Small intestine (tissue), 7 donors: ENCODE data around the gene CXCL16. TPM values are rescaled to one million over a fixed set of nuclear protein-coding genes. Genes with fewer than 3 reads are reported as not detected.

Experiments
- DNase-seq, 2 donors: peaks; one replicate each; pipeline versions ENCODE4 v3.0.0 to v3.0.0-alpha.2; 2013
- FAIRE-seq: peaks from 2 replicates; lab custom pipeline; 2012; peaks lifted over from hg19 to GRCh38; lab: Jason Lieb, UNC
- H3K27ac ChIP-seq, 3 donors: one replicate each; pipeline ENCODE4 v1.5.1; 2013; ENCODE audit warnings: low read length in 2 of 3, mild to moderate bottlenecking in 2 of 3, control low read depth in 1 of 3, inconsistent platforms in 1 of 3, low read depth in 1 of 3, moderate library complexity in 1 of 3
- H3K27me3 ChIP-seq, 3 donors: one replicate each; pipeline ENCODE4 v1.6.1; 2013; ENCODE audit warnings: low read length in 3 of 3, inconsistent platforms in 1 of 3; ENCODE audit not compliant: control insufficient read depth in 3 of 3, insufficient read depth in 3 of 3
- H3K36me3 ChIP-seq, 3 donors: one replicate each; pipeline ENCODE4 v1.6.1; 2013; ENCODE audit warnings: low read length in 3 of 3, inconsistent platforms in 1 of 3, low read depth in 1 of 3, mild to moderate bottlenecking in 1 of 3, moderate library complexity in 1 of 3; ENCODE audit not compliant: control insufficient read depth in 3 of 3, insufficient read depth in 2 of 3
- H3K4me1 ChIP-seq, 3 donors: one replicate each; pipeline ENCODE4 v1.6.1; 2013; ENCODE audit warnings: low read length in 2 of 3, inconsistent platforms in 1 of 3, low read depth in 1 of 3, mild to moderate bottlenecking in 1 of 3, moderate library complexity in 1 of 3; ENCODE audit not compliant: control insufficient read depth in 3 of 3, insufficient read depth in 2 of 3
- H3K4me3 ChIP-seq, 3 donors: one replicate each; pipeline ENCODE4 v1.5.1; 2013; ENCODE audit warnings: low read length in 3 of 3, control low read depth in 1 of 3, inconsistent platforms in 1 of 3, low read depth in 1 of 3, mild to moderate bottlenecking in 1 of 3, moderate library complexity in 1 of 3
- H3K9me3 ChIP-seq, 2 donors: one replicate each; pipeline ENCODE4 v1.6.1; 2013; ENCODE audit warnings: low read depth in 1 of 2, low read length in 1 of 2; ENCODE audit not compliant: control insufficient read depth in 2 of 2, insufficient read depth in 1 of 2
- WGBS, 3 donors: extraction: QIAGEN DNeasy Blood & Tissue Kit; methylation state at CpG; one replicate each; pipeline ENCODE4 v1.1.7; 2013; 5-methylcytosine and 5-hydroxymethylcytosine counted together
- polyA plus RNA-seq, 4 donors: library from polyadenylated mRNA; stranded (reverse) in 3 of 4; unstranded in 1 of 4; fragments of 200-250 nt in 3 of 4; fragments of 120-200 nt in 1 of 4; gene quantifications; one replicate each; pipeline versions ENCODE4 v1.2.1 to v1.2.3, GENCODE V29; 2013
- donor health status: healthy with polysubstance abuse.
- donor health status: control.
- donor health status: control.
- donor health status: Bipolar disorder and iron deficiency.
- donor health status: healthy.

The CXCL16 gene
- polyA plus RNA-seq, 4 donors = 37.5 to 77.8 (median 48.1) TPM

GRCh38 chr17:4782652-4783051, 42.9 kb upstream of the CXCL16 start:
- Histone ChIP-seq H3K27me3 (peaks cover 0 to 46% (median 10%) of the 10 kb centered on the region in 3 donors), H3K27ac (no peak overlapping the region), H3K4me1 (peaks cover 0 to 36% (median 10%) of the 10 kb centered on the region in 3 donors), H3K9me3 (peaks cover 0 to 6% of the 10 kb centered on the region in 2 donors), H3K36me3 (peaks cover 0 to 12% (median 0%) of the 10 kb centered on the region in 3 donors), H3K4me3 (no peak overlapping the region)
- no peak for DNase-seq
- FAIRE-seq = no peak
- WGBS, 3 donors = 49 to 88% (median 76%) methylated on average over 28 of the region's 28 CpGs

- H3K27ac ChIP-seq = peak overlapping the region in 2 of 3 donors; percentile 47 to 63
- peaks cover 0 to 19% (median 0%) of the 10 kb centered on the region in 3 donors for H3K4me1 ChIP-seq
- FAIRE-seq (no peak), DNase-seq (peak; percentile 73 to 86)
- H3K4me3 ChIP-seq = no peak overlapping the region
- H3K9me3 ChIP-seq = peaks cover 0 to 6% of the 10 kb centered on the region in 2 donors
- H3K36me3 ChIP-seq = peaks cover 0 to 12% (median 0%) of the 10 kb centered on the region in 3 donors
- 61 to 76% (median 62%) methylated on average over 11 of the region's 11 CpGs for WGBS, 3 donors
- H3K27me3 ChIP-seq = peaks cover 0 to 30% (median 5%) of the 10 kb centered on the region in 3 donors
Observed at GRCh38 chr17:4780325-4780955, 40.7 kb upstream of the CXCL16 start.

- no peak for DNase-seq
Observed at GRCh38 chr17:4777969-4778760, 38.4 kb upstream of the CXCL16 start.

GRCh38 chr17:4772235-4772613, 32.5 kb upstream of the CXCL16 start:
- Histone ChIP-seq H3K27ac (peak overlapping the region; percentile 82 to 93 (median 90)), H3K4me1 (peaks cover 0 to 26% (median 7%) of the 10 kb centered on the region in 3 donors), H3K9me3 (no peaks in the 10 kb centered on the region), H3K36me3 (no peaks in the 10 kb centered on the region), H3K27me3 (peaks cover 0 to 2% (median 0%) of the 10 kb centered on the region in 3 donors), H3K4me3 (peak overlapping the region in 2 of 3 donors; percentile 27 to 68)
- FAIRE-seq (no peak), DNase-seq (peak; percentile 72 to 85)
- 27 to 56% (median 33%) methylated on average over 10 of the region's 10 CpGs for WGBS, 3 donors

More at GRCh38 chr17:4777969-4778760, 38.4 kb upstream of the CXCL16 start:
- Histone ChIP-seq H3K27me3 (peaks cover 0 to 7% (median 5%) of the 10 kb centered on the region in 3 donors), H3K36me3 (peaks cover 0 to 12% (median 0%) of the 10 kb centered on the region in 3 donors), H3K9me3 (peaks cover 0 to 6% of the 10 kb centered on the region in 2 donors), H3K4me3 (no peak overlapping the region), H3K27ac (no peak overlapping the region), H3K4me1 (peaks cover 0 to 16% (median 1%) of the 10 kb centered on the region in 3 donors)
- 75 to 87% (median 79%) methylated on average over 9 of the region's 9 CpGs for whole genome bisulfite sequencing, 3 donors
- FAIRE-seq = no peak

GRCh38 chr17:4771519-4772234, 31.9 kb upstream of the CXCL16 start, which contains the start of gene TM4SF5:
TSS of gene TM4SF5 (plus strand) at chr17:4771886. CDS start at chr17:4771923, 37 bp downstream.
- peak within 1 kb of the TSS in 2 of 3 donors; percentile 27 to 68 for H3K4me3 ChIP-seq
- no peaks in the 10 kb centered on the region for H3K36me3 ChIP-seq
- DNase-seq (peak; percentile 96 to 99), FAIRE-seq (no peak)
- peaks cover 0 to 2% (median 0%) of the 10 kb centered on the region in 3 donors for H3K27me3 ChIP-seq
- H3K27ac ChIP-seq = peak within 1 kb of the TSS; percentile 82 to 93 (median 90)
- H3K9me3 ChIP-seq = no peaks in the 10 kb centered on the region
- WGBS, 3 donors = 14 to 42% (median 20%) methylated on average over 13 of the region's 13 CpGs
- H3K4me1 ChIP-seq = peaks cover 0 to 26% (median 7%) of the 10 kb centered on the region in 3 donors

GRCh38 chr17:4769628-4770027, 29.9 kb upstream of the CXCL16 start:
- H3K4me1 ChIP-seq = peaks cover 0 to 26% (median 7%) of the 10 kb centered on the region in 3 donors
- H3K27ac ChIP-seq = peak overlapping the region; percentile 30 to 57 (median 32)
- H3K4me3 ChIP-seq = no peak overlapping the region
- DNase-seq = peak in 1 of 2 donors; percentile 72
- H3K36me3 ChIP-seq = no peaks in the 10 kb centered on the region
- 89 to 97% (median 96%) methylated on average over 2 of the region's 2 CpGs for WGBS, 3 donors
- H3K9me3 ChIP-seq = no peaks in the 10 kb centered on the region
- H3K27me3 ChIP-seq = peaks cover 0 to 2% (median 0%) of the 10 kb centered on the region in 3 donors
- FAIRE-seq = no peak

- Histone ChIP-seq H3K36me3 (no peaks in the 10 kb centered on the region), H3K4me3 (no peak overlapping the region), H3K4me1 (peaks cover 0 to 26% (median 7%) of the 10 kb centered on the region in 3 donors), H3K27me3 (no peaks in the 10 kb centered on the region), H3K27ac (no peak overlapping the region), H3K9me3 (no peaks in the 10 kb centered on the region)
- no peak for FAIRE-seq
- 84 to 88% (median 84%) methylated on average over 6 of the region's 6 CpGs for WGBS, 3 donors
- DNase-seq = no peak
Observed at GRCh38 chr17:4768298-4768697, 28.6 kb upstream of the CXCL16 start.

DNA sequence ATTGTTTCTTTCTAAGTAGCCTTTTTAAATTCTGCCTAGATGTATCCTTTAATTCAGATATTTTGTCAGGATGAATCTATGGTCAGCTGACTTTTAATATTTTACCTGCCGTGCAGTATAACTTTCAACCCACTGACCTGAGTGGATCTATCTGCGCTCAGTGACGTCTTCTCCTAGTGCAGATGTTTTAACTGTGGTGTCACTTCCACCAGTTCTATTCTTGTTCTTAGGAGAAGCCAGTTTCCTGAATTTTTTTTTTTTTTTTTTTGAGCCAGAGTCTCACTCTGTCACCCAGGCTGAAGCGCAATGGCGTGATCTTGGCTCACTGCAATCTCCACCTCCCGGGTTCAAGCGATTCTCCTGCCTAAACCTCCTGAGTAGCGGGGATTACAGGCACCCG, 27.0 kb upstream of the CXCL16 start:
- DNase-seq = no peak
- H3K27ac ChIP-seq = no peak overlapping the region
- FAIRE-seq = no peak
- no peaks in the 10 kb centered on the region for H3K36me3 ChIP-seq
- H3K27me3 ChIP-seq = no peaks in the 10 kb centered on the region
- H3K9me3 ChIP-seq = no peaks in the 10 kb centered on the region
- H3K4me3 ChIP-seq = no peak overlapping the region
- H3K4me1 ChIP-seq = peaks cover 0 to 16% (median 6%) of the 10 kb centered on the region in 3 donors
- WGBS, 3 donors = 84 to 92% (median 91%) methylated on average over 9 of the region's 9 CpGs
